ENCODE data around the gene KLHL10.
"Not testable (repeated sequence)": the region's sequence is repeated elsewhere in the genome, so short reads cannot be mapped to it uniquely, and the experiment has no call there.

KLHL10 gene

GRCh38 chr17:41844971-41845370 lies 7.3 kb downstream of the KLHL10 start:
- no peak overlapping the region for H3K4me3 ChIP-seq (ENCODE audit: low read length)
- no peak for DNase-seq (ENCODE audit: low read depth)
- no peak for TF ChIP-seq CTCF (conservative IDR thresholded peaks at IDR 0.05; ENCODE audit: low read depth, low read length)

GRCh38 chr17:41848788-41849187 lies 11.2 kb downstream of the KLHL10 start:
- DNase-seq (ENCODE audit: low read depth) = no peak
- no peak overlapping the region for H3K4me3 ChIP-seq (ENCODE audit: low read length)
- TF ChIP-seq CTCF (conservative IDR thresholded peaks at IDR 0.05; ENCODE audit: low read depth, low read length) = no peak

- TF ChIP-seq CTCF (conservative IDR thresholded peaks at IDR 0.05; ENCODE audit: low read depth, low read length) = no peak
- DNase-seq (ENCODE audit: low read depth) = no peak
- no peak overlapping the region for H3K4me3 ChIP-seq (ENCODE audit: low read length)
These were observed 11.8 kb downstream of the KLHL10 start for GRCh38 chr17:41849251-41849990.

GRCh38 chr17:41851382-41851781 lies 13.8 kb downstream of the KLHL10 start:
- H3K4me3 ChIP-seq (ENCODE audit: low read length); DNase-seq (ENCODE audit: low read depth): not testable (repeated sequence)

DNA sequence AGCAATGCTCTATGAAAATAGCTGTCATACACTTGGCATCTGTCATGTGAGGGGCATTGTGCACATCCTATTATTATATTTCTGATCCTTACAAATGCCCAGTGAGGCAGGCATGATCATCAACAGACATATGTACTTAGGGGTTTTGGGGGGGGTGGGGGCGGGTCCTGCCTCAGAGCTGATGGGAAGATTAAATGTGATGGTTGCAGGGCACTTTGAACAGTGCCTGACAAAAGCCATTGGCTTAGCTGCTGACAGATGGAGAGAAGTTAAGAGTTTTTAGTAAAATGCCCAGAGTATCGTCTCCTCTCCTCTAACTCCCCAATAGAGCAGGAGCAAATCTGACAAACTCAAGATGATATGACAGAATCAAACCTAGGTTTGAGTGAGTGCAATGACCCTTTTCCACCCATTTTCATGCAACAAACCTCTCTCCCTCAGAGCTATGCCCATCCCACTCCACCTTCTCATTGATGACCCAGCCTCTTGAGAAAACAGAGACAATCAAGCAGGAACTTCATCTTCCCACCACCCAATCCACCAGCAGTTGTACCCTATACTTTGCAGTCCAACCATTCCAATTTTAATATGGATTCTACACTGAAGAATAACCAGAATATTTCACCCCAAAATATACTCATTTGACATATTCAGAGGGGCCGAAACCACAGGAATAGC lies 22.8 kb downstream of the KLHL10 start:
- H3K4me3 ChIP-seq (ENCODE audit: low read length) = no peak overlapping the region
- DNase-seq (ENCODE audit: low read depth) = no peak
- no peak for TF ChIP-seq CTCF (conservative IDR thresholded peaks at IDR 0.05; ENCODE audit: low read depth, low read length)

GRCh38 chr17:41863074-41863848 lies 25.6 kb downstream of the KLHL10 start:
- no peak for DNase-seq (ENCODE audit: low read depth)
- H3K4me3 ChIP-seq (ENCODE audit: low read length) = peak overlapping the region; percentile 87
- no peak for TF ChIP-seq CTCF (conservative IDR thresholded peaks at IDR 0.05; ENCODE audit: low read depth, low read length)

DNA sequence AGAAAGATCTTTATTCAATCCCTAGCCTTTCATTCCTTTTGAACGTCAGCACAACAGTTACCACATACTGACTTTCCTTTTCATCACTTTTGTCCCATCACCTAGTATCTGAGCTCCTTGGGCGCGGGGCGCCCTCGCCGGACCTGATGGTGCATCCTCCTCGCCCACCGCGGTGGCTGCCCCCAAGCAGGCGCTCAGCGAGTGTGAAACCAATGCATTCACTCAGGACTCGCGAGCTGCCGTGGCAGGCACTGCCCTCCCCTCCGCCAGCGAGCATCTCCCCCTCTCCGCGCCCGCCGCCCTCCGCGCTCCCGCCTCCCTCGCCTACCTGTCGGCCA lies 26.8 kb downstream of the KLHL10 start:
- H3K4me3 ChIP-seq (ENCODE audit: low read length) = peak overlapping the region; percentile 87
- no peak for TF ChIP-seq CTCF (conservative IDR thresholded peaks at IDR 0.05; ENCODE audit: low read depth, low read length)
- DNase-seq (ENCODE audit: low read depth) = no peak
